B cell (primary cell): Measurements from ENCODE around the gene RPP38. TPM values are rescaled to one million over a fixed set of nuclear protein-coding genes. Genes with fewer than 3 reads are reported as not detected.

ENCODE experiments used
- ATAC-seq: fragments of 200-7000 bp; cut with Tn5 transposase; one replicate; pipeline ENCODE4 v1.10.0; 2021; ENCODE audit warnings: low read depth, mild to moderate bottlenecking, moderate number of reproducible peaks, moderate library complexity
- CTCF ChIA-PET: fragments of 350-600 bp; sonication (Branson Sonifier 250); formaldehyde crosslinking; loops from one replicate; lab custom pipeline; 2021; ENCODE audit warnings: antibody characterized with exemption, inconsistent platforms; lab: Charles Lee
- POLR2A ChIA-PET: fragments of 350-600 bp; sonication (Branson Sonifier 250); formaldehyde crosslinking; loops from one replicate; lab custom pipeline; 2021; ENCODE audit warnings: antibody characterized with exemption; lab: Charles Lee
- DNase-seq: peaks from one replicate; pipeline ENCODE4 v3.0.0; 2013
- H2AFZ ChIP-seq: 2 replicates; pipeline ENCODE4 v1.6.1; 2012; ENCODE audit warnings: mild to moderate bottlenecking, low read depth, low read length; ENCODE audit not compliant: insufficient read depth, poor library complexity, severe bottlenecking
- H3K27ac ChIP-seq, 2 donors: 1 replicate in 1 of 2; 2 replicates in 1 of 2; pipeline ENCODE4 v1.5.1; 2012 to 2013; ENCODE audit warnings: low read length in 2 of 2, mild to moderate bottlenecking in 2 of 2, moderate library complexity in 1 of 2
- H3K27me3 ChIP-seq, 4 experiments: fragments of 200-600 bp in 1 of 4; sonication (generic) in 1 of 4; replicated peaks in 1 of 4; 1 replicate in 2 of 4; 2 replicates in 2 of 4; pipeline versions ENCODE4 v1.6.1 to v1.7.0; 2013 to 2016; ENCODE audit warnings: low read length in 3 of 4, mild to moderate bottlenecking in 2 of 4, mixed read lengths in 1 of 4, moderate library complexity in 1 of 4; ENCODE audit not compliant: insufficient read depth in 4 of 4, control insufficient read depth in 3 of 4; ENCODE audit errors: control extremely low read depth in 1 of 4
- H3K36me3 ChIP-seq, 2 experiments: replicated peaks in 1 of 2; 1 replicate in 1 of 2; 2 replicates in 1 of 2; pipeline versions ENCODE4 v1.6.1 to v1.7.1; 2013; ENCODE audit warnings: low read length in 1 of 2; ENCODE audit not compliant: insufficient read depth in 2 of 2, control insufficient read depth in 1 of 2; ENCODE audit errors: control extremely low read depth in 1 of 2, extremely low read depth in 1 of 2
- H3K4me1 ChIP-seq, 2 donors: fragments of 200-600 bp in 1 of 2; sonication (generic) in 1 of 2; 1 replicate in 1 of 2; 2 replicates in 1 of 2; pipeline versions ENCODE4 v1.5.1 to v1.6.1; 2013 to 2017; ENCODE audit warnings: low read length in 2 of 2; ENCODE audit not compliant: control insufficient read depth in 2 of 2, insufficient read depth in 2 of 2
- H3K4me2 ChIP-seq: replicated peaks from 2 replicates; pipeline ENCODE3; 2012; ENCODE audit warnings: mild to moderate bottlenecking, low read depth, low read length; ENCODE audit not compliant: poor library complexity, severe bottlenecking
- H3K4me3 ChIP-seq, 5 experiments: fragments of 200-600 bp in 1 of 5; sonication (generic) in 1 of 5; 1 replicate in 3 of 5; 2 replicates in 2 of 5; pipeline versions ENCODE4 v1.5.1 to v1.7.0; 2011 to 2016; ENCODE audit warnings: low read length in 4 of 5, mild to moderate bottlenecking in 4 of 5, low read depth in 2 of 5, control low read depth in 1 of 5, moderate library complexity in 1 of 5; ENCODE audit not compliant: insufficient read depth in 1 of 5; ENCODE audit errors: control extremely low read depth in 1 of 5, extremely low read depth in 1 of 5
- H3K79me2 ChIP-seq: fragments of 200-600 bp; sonication (generic); one replicate; pipeline ENCODE4 v1.6.0; 2016; ENCODE audit warnings: low read length; ENCODE audit not compliant: control insufficient read depth, insufficient read depth
- H3K9ac ChIP-seq: fragments of 200-600 bp; sonication (generic); 2 replicates; pipeline ENCODE4 v1.6.1; 2017; ENCODE audit warnings: mild to moderate bottlenecking, low read length, moderate library complexity
- H3K9me3 ChIP-seq, 3 donors: one replicate each; pipeline versions ENCODE4 v1.6.1 to v1.7.1; 2013; ENCODE audit warnings: low read length in 2 of 3; ENCODE audit not compliant: control insufficient read depth in 2 of 3, insufficient read depth in 1 of 3; ENCODE audit errors: control extremely low read depth in 1 of 3
- H4K20me1 ChIP-seq: 2 replicates; pipeline ENCODE4 v1.6.0; 2012; ENCODE audit warnings: mild to moderate bottlenecking, low read length; ENCODE audit not compliant: insufficient read depth, control insufficient read depth, poor library complexity, severe bottlenecking
- H3K27ac Mint-ChIP-seq: one replicate; pipeline ENCODE4 v1.8.0; 2021; ENCODE audit warnings: mixed read lengths
- H3K27me3 Mint-ChIP-seq: one replicate; pipeline ENCODE4 v1.8.0; 2021; ENCODE audit warnings: mixed read lengths
- H3K4me1 Mint-ChIP-seq: one replicate; pipeline ENCODE4 v1.8.0; 2021; ENCODE audit warnings: mixed read lengths
- H3K4me3 Mint-ChIP-seq: one replicate; pipeline ENCODE4 v1.8.0; 2021; ENCODE audit warnings: mixed read lengths
- H3K9me3 Mint-ChIP-seq: one replicate; pipeline ENCODE4 v1.8.0; 2022; ENCODE audit warnings: mixed read lengths; ENCODE audit not compliant: insufficient read depth
- CTCF ChIP-seq: fragments of 200-600 bp; IDR thresholded peaks from one replicate; pipeline ENCODE4 v1.8.0; 2022; ENCODE audit warnings: antibody characterized with exemption, mild to moderate bottlenecking
- EZH2 ChIP-seq: IDR thresholded peaks from 2 replicates; pipeline ENCODE4 v1.6.1; 2012; ENCODE audit warnings: borderline replicate concordance, low read depth, mild to moderate bottlenecking, moderate library complexity, low read length; ENCODE audit not compliant: insufficient read depth, poor library complexity, severe bottlenecking
- WGBS: methylation state at CpG from one replicate; pipeline ENCODE4 v1.1.5; 2013; ENCODE audit warnings: missing lambda C conversion rate; ENCODE audit not compliant: insufficient coverage; 5-methylcytosine and 5-hydroxymethylcytosine counted together
- intact Hi-C: fragments of 100-400 bp; cut with micrococcal nuclease; formaldehyde crosslinking; loops from one replicate; pipeline ENCODE4 v1.10.0; 2022
- polyA plus RNA-seq: library from polyadenylated mRNA; depleted of rRNA; stranded (reverse); fragments of >200 nt; gene quantifications from 2 replicates; pipeline ENCODE4 v1.2.3, GENCODE V29; 2012
- total RNA-seq, 2 donors: library from RNA; stranded (reverse); fragments of 120-200 nt in 1 of 2; gene quantifications; 1 replicate in 1 of 2; 2 replicates in 1 of 2; pipeline versions ENCODE4 v1.2.3 to v1.2.4, GENCODE V29; 2013 to 2022

RPP38 gene
- total and polyA plus RNA-seq, 2 donors (not counting 1 experiment from before 2014, with no cell fraction given): 12.7 to 24.8 TPM

GRCh38 chr10:15123749-15124184 lies 26.6 kb downstream of the RPP38 start:
- no peak overlapping the region for H3K4me2 ChIP-seq
- H3K4me1 ChIP-seq: no peaks in the 10 kb centered on the region
- no peaks in the 10 kb centered on the region for H3K9me3 Mint-ChIP-seq
- no peak overlapping the region for H3K4me3 Mint-ChIP-seq
- H3K27ac ChIP-seq: no peak overlapping the region
- H2AFZ ChIP-seq: no peak overlapping the region
- no peaks in the 10 kb centered on the region for H3K79me2 ChIP-seq
- no peaks in the 10 kb centered on the region for H3K27me3 Mint-ChIP-seq
- H3K4me1 Mint-ChIP-seq: peaks cover 8% of the 10 kb centered on the region
- no peak overlapping the region for H3K9ac ChIP-seq
- intact Hi-C loops: no loop called here
- no peaks in the 10 kb centered on the region for H4K20me1 ChIP-seq
- H3K9me3 ChIP-seq: no peaks in the 10 kb centered on the region
- H3K27me3 ChIP-seq: no peaks in the 10 kb centered on the region
- TF ChIP-seq EZH2 (no peak), CTCF (no peak)
- H3K27ac Mint-ChIP-seq: no peak overlapping the region
- DNase-seq: no peak
- CTCF ChIA-PET: interaction anchor here (0.7 to 2.6 kb wide), 3 partner anchors 17 to 1225 kb away, joined by 3 to 10 read pairs (median 4); no protein-coding TSS in a partner anchor
- no peak overlapping the region for H3K4me3 ChIP-seq
- no peak for ATAC-seq
- WGBS: 70% methylated on average over 1 of the region's 3 CpGs
- H3K36me3 ChIP-seq: peaks cover 0 to 20% of the 10 kb centered on the region in 2 experiments
- POLR2A ChIA-PET: no interaction called here

GRCh38 chr10:15124190-15124589 lies 27.0 kb downstream of the RPP38 start:
- TF ChIP-seq CTCF (no peak), EZH2 (no peak)
- H3K27ac Mint-ChIP-seq: no peak overlapping the region
- POLR2A ChIA-PET: no interaction called here
- no peaks in the 10 kb centered on the region for H3K27me3 Mint-ChIP-seq
- Histone ChIP-seq H3K4me1 (no peaks in the 10 kb centered on the region), H3K36me3 (peaks cover 0 to 16% of the 10 kb centered on the region in 2 experiments), H3K4me3 (no peak overlapping the region), H3K9me3 (no peaks in the 10 kb centered on the region), H3K79me2 (no peaks in the 10 kb centered on the region), H2AFZ (no peak overlapping the region), H3K27me3 (no peaks in the 10 kb centered on the region), H4K20me1 (no peaks in the 10 kb centered on the region), H3K27ac (no peak overlapping the region), H3K9ac (no peak overlapping the region), H3K4me2 (no peak overlapping the region)
- no peak overlapping the region for H3K4me3 Mint-ChIP-seq
- intact Hi-C loops: no loop called here
- peaks cover 5% of the 10 kb centered on the region for H3K4me1 Mint-ChIP-seq
- 97% methylated on average over 4 of the region's 9 CpGs for whole genome bisulfite sequencing
- DNase-seq: no peak
- no peak for ATAC-seq
- H3K9me3 Mint-ChIP-seq: no peaks in the 10 kb centered on the region
- CTCF ChIA-PET: interaction anchor here (1.4 to 2.6 kb wide), 2 partner anchors 17 to 18 kb away, joined by 4 to 10 read pairs; no protein-coding TSS in a partner anchor
